CD4-positive, alpha-beta T cell treated with Interleukin-4 for 4 hours (primary cell): ENCODE data around the gene PYGO2.
"Not testable (repeated sequence)": the region's sequence is repeated elsewhere in the genome, so short reads cannot be mapped to it uniquely, and the experiment has no call there.

ENCODE experiments used
- DNase-seq: peaks from one replicate; pipeline ENCODE4 v3.0.0-alpha.2; 2020

The PYGO2 gene

GRCh38 chr1:154940213-154940560 lies 21.4 kb downstream of the PYGO2 start:
- no peak for DNase-seq

GRCh38 chr1:154938604-154939399 lies 22.8 kb downstream of the PYGO2 start:
- no peak for DNase-seq

DNA sequence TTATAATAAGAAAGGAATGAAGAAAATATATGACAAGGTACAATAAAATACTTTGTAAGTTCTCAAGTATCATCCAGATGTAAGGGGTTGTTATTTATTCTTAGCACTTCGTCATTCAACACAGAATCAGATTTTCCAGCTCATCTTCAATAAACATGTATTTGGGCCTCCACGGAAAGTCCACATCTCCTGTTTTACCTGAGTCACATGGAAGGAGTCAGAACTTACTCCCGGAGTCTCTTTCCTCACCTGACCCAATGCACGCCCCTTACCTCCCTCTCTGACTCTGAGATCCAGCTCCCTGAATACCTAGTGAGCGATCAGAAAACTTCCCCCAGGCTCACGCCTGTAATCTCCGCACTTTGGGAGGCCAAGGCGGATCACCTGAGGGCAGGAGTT lies 23.6 kb downstream of the PYGO2 start:
- DNase-seq = no peak

- peak; percentile 86 for DNase-seq
Observed at GRCh38 chr1:154937085-154937987, 24.2 kb downstream of the PYGO2 start.

DNA sequence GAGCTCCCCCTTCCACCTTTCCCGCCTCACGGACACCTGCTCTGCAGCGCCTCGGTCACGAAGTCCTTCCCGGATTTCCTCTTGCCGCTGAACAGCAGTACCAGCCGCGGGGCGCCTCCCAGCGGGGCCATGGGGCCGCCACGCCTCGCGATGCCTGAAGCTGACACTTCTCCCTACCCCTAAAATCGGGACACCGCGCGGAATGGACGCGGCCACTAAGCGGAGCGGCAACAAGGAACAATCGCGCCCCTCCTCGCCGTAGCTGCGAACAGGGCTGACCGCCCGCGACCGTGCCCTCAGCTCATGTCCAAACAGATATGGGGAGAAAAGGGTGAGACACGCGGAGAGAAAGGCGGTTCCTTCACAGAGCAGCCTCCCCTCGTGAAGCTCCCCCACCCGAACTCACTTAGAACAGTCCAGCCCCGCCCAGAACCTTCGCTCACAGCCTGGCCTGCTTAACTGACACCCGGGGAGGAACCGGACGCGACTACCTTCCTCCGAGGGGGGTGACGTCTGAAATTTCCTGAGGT lies 25.0 kb downstream of the PYGO2 start, which contains the start of gene PMVK:
Gene PMVK, minus strand, starts transcription at position 165 of the 530 bp plus-strand sequence. Its CDS starts 34 bp downstream, at position 131.
- peak; percentile 96 for DNase-seq

DNA sequence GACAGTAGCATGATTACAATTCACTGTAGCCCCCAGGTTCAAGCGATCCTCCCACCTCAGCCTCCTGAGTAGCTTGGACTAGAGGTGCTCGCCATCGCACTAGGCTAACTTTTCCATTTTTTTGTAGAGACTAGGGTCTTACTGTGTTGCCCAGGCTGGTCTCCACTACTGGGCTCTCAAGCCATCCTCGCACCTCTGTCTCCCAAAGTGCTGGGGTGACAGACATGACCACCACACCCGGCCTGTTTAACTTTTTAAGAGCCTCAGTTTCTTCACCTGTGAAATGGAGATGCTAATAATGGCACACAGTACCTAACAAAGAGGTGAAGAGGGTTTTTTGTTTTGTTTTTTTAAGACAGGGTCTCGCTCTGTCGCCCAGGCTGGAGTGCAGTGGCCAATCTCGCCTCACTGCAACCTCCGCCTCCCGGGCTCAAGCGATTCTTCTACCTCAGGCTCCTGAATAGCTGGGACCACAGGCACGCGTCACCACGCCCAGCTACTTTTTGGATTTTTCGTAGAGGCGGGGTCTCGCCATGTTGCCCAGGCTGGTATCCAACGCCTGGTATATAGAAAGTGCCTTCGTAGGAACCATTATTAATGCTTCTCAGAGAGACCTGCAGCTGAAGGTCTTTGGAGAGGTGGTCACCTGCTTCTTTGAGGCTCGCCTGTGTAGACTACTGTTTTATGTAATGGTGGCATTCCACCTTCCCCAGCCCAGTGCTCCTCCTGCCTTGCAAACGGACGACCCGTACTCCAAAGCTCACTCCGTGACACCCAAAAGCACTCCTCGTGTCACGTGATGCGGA lies 25.6 kb downstream of the PYGO2 start:
- no peak for DNase-seq

DNA sequence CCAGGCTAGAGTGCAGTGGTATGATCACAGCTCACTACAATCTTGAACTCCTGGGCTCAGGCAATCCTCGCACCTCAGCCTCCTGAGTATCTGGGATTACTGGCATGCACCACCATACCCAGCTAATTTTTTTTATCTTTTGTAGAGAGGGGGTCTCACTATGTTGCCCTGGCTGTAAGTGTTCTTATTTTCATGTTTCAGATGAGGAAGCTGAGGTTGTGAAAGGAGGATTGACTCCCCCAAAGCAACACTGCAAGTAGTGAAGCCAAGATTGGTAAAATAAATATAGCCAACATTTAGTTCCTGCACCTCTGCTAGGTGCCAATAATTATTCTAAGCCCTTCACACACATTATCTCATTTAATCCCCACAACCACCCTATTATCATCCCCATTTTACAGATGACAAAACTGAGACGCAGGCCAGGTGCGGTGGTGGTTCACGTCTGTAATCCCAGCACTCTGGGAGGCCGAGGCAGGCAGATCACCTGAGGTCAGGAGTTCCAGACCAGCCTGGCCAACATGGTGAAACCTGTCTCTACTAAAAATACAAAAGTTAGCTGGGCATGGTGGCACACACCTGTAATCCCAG lies 27.1 kb downstream of the PYGO2 start:
- no peak for DNase-seq

DNA sequence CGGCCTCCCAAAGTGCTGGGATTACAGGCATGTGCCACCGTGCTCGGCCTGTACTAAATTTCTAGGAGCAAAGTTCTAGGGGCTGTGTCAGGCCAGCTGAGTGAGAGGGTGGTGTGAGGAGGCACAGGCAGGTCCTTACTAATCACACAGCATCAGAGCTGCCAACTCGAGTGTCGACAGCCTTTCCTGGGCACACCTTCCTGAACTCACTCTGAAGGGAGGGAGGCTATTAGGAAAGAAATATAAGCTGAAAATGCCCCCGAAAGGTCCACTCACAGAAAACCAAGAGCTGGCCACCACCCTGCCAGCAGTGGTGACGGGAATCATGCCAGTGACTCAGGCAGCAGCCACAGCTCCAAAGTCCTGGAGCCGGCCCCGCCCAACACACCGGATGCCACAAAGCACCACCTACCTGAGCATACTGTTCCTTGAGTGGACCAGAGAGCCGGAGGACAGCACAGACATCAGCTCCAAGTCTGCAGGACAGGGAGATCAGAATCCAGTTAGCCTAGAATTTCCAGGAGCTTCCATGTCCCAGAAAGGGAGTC lies 29.6 kb downstream of the PYGO2 start:
- no peak for DNase-seq

DNA sequence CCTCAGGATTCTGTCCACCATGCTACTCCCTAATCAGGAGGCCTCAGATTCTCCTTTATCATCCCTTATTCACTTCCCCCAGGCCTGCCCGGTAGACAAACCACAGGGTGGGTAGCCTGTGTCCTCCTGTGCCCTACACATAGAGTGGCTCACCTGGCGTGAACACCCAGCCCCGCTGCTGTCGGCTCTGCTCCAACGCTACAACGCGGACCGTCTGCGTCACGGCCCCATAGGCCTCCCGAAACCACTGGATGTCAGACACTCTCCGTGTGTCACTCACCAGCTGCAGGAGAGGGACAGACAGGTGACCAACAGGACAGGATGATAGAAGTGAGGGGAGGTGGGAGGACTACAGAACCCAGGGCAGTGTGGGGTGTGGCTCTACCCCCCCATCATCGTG lies 35.4 kb downstream of the PYGO2 start:
- no peak for DNase-seq

DNA sequence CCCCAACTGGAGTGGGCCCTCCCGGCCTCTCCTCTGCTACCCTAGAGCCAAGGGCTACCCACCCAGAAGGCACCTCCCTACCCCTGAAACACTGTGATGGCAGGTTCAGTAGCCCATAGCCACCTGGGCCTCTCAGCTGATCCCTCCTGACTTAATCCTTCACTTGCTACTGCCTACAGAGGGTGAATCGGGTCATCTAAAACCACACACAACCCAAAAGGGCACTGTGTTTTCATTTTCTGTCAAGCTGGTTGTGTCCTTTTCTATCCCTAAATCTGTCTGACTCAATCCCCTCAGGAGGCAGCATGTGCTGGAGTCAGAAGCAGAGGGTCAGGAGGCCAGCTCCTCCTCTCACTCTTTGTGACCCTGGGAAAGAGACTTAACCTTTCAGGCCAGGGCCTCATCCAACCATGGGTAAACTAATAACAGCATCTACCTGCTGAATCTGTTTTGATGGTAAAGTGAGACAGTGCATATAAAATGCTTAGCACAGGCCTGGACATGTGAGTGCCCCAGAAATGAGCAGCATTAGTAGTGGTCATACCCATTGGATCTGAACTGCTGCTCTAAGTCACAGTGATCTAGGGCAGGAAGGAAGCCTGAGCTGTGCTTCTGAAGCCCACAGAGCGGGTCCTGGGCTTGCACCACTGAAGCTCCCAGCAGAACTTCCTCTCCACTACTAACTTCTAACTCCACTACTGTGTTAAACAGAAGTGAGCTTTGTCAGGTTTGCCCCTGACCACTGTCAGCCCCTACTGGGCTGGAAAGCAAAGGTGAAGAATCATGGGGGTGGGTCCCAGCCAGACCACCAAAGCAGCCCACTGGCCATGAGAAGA lies 36.0 kb downstream of the PYGO2 start:
- no peak for DNase-seq

- no peak for DNase-seq
Observed at GRCh38 chr1:154923695-154924094, 37.9 kb downstream of the PYGO2 start.

DNA sequence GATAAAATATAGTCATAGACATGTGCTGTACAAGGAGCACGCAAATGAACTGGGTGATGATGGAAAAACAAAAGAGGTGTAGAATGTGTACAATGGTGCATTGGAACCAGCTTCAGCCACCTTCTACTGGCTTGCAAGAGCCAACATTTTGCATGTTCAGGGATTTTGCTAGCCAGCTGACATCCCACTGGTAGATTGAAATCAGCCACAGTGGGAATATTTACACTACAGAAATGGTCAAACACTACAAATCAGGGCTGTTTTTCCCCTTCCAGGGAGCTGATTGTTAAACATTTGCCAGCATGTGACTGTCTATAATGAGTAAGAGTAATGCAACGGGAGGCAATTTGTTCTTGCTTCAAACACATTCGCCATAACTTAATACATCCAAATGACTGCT lies 48.3 kb downstream of the PYGO2 start:
- no peak for DNase-seq

DNA sequence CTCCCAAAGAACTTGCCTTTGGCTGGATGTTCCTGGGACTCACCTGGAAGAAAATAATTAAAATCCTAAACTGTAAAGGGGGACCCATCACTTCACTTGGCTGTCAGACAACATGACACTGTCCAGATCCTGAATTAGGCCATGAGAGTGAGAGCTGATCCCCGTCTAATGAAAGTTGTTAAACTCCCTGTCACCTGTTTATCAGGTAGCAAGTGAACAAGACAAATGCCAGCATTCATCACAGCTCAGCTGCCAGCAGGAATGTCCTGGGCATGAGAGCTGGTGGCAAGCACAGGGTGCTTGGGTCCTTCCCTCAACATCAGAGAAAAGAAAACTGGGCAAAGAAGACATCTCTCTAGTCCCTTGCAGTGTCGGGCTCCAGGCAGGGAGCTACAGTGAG lies 48.8 kb downstream of the PYGO2 start:
- no peak for DNase-seq

- no peak for DNase-seq
Observed at GRCh38 chr1:154911691-154912550, 49.7 kb downstream of the PYGO2 start.

- DNase-seq = no peak
Observed at GRCh38 chr1:154910851-154911250, 50.7 kb downstream of the PYGO2 start.

GRCh38 chr1:154908937-154909336 lies 52.6 kb downstream of the PYGO2 start:
- DNase-seq = no peak

DNA sequence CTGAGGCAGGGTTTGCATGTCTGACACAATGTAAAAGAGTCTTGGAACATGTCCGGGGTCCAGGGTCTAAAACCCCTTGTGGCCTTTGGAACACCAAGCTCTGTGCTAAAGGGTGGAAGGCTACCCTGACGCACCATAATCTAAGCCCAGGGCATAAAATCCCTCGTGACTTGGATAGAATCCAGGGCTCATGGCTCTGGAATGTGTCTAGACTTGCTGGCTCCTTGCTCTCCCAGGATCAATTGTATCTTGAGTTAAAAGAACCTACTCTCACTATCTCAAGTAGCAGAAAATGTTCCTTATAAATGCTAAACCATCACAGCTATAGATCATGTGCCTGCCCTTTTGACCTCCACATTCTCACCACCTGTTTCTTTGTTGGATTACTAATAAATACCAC lies 53.5 kb downstream of the PYGO2 start:
- DNase-seq = not testable (repeated sequence)
